Astrocyte (in vitro differentiated cells and primary cell): ENCODE data around the gene MDN1.

Experiments
- CTCF ChIP-seq: IDR thresholded peaks from 2 replicates; pipeline ENCODE4 v1.5.1; 2011; ENCODE audit warnings: low read depth, mild to moderate bottlenecking, inconsistent platforms, low read length, moderate library complexity; ENCODE audit not compliant: insufficient read depth
- EZH2 ChIP-seq: IDR thresholded peaks from 2 replicates; pipeline ENCODE4 v1.6.1; 2012; ENCODE audit warnings: mild to moderate bottlenecking, low read length, inconsistent platforms; ENCODE audit not compliant: insufficient read depth

- TF ChIP-seq EZH2 = no peak
- TF ChIP-seq CTCF = no peak
Observed at GRCh38 chr6:89680551-89680950, 139.0 kb downstream of the MDN1 start.
